Lower lobe of right lung (tissue), 2 donors: ENCODE results near the gene VWC2L. TPM values are rescaled to one million over a fixed set of nuclear protein-coding genes. Genes with fewer than 3 reads are reported as not detected.

Experiments used
- ATAC-seq, 2 donors: fragments of 200-7000 bp; cut with Tn5 transposase; one replicate each; pipeline ENCODE4 v1.9.1; 2020 to 2022; ENCODE audit warnings: mild to moderate bottlenecking in 2 of 2, moderate library complexity in 2 of 2
- DNase-seq: peaks from one replicate; pipeline ENCODE4 v3.0.0-alpha.2; 2020
- H3K27ac ChIP-seq: fragments of 200-600 bp; one replicate; pipeline ENCODE4 v1.8.0; 2022
- H3K27me3 ChIP-seq: fragments of 200-600 bp; one replicate; pipeline ENCODE4 v1.8.0; 2022; ENCODE audit warnings: low read depth
- H3K36me3 ChIP-seq: fragments of 200-600 bp; one replicate; pipeline ENCODE4 v1.8.0; 2022; ENCODE audit warnings: mild to moderate bottlenecking
- H3K4me1 ChIP-seq: fragments of 200-600 bp; one replicate; pipeline ENCODE4 v1.8.0; 2022
- H3K4me3 ChIP-seq: fragments of 200-600 bp; one replicate; pipeline ENCODE4 v1.8.0; 2022; ENCODE audit warnings: mild to moderate bottlenecking
- H3K9me3 ChIP-seq: fragments of 200-600 bp; one replicate; pipeline ENCODE4 v1.8.0; 2022
- CTCF ChIP-seq: fragments of 200-600 bp; IDR thresholded peaks from one replicate; pipeline ENCODE4 v1.8.0; 2022; ENCODE audit warnings: antibody characterized with exemption, mild to moderate bottlenecking
- intact Hi-C: fragments of 100-400 bp; cut with DNase I; formaldehyde crosslinking; loops from one replicate; pipeline ENCODE4 v1.11.0; 2022
- total RNA-seq: library from RNA; stranded (reverse); fragmentation: NEBNext Ultra II Directional; extraction: Animal tissue kit (Norgen Biotek cat#: 25700); gene quantifications from one replicate; pipeline ENCODE4 v1.2.1, GENCODE V29; 2021
- donor health status: DM: no; HTN: yes; CAD: no; lungs with severe emphysema.

VWC2L gene
- total RNA-seq, 1 donor from 2014 or later = not detected

DNA sequence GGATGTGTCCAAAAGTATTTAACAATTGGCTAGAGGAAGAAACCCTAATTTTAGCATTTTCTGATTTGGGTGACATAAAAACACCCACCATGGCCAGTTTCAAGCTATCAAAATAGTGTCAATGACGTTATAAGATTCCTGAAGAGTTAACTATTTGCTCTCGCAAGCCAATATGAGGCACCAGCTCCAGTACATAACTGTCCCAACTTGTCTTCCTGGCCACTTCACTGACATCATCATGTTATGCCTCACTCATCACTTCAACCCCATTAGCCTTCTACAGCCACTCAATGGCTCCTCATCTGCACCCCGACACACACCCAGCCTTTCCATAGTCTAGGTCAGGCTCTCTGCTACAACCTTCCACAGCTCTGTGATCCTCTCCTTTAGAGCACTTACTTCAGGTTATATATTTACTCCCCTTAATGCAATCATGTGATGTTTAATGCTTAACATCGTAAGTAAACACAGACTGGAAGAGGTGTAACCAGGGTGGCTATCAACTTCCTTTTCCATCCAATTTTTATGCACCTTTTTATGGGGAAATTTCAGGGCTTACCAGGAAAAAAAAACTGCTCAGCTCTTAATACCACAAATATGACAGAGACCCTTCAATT, 158.7 kb downstream of the VWC2L start:
- H3K4me3 ChIP-seq = no peak overlapping the region
- TF ChIP-seq CTCF = no peak
- H3K36me3 ChIP-seq = no peaks in the 10 kb centered on the region
- no peaks in the 10 kb centered on the region for H3K4me1 ChIP-seq
- no peak overlapping the region for H3K27ac ChIP-seq
- no peaks in the 10 kb centered on the region for H3K9me3 ChIP-seq
- DNase-seq (no peak), ATAC-seq (no peak)
- intact Hi-C loops = no loop called here
- H3K27me3 ChIP-seq = no peaks in the 10 kb centered on the region

DNA sequence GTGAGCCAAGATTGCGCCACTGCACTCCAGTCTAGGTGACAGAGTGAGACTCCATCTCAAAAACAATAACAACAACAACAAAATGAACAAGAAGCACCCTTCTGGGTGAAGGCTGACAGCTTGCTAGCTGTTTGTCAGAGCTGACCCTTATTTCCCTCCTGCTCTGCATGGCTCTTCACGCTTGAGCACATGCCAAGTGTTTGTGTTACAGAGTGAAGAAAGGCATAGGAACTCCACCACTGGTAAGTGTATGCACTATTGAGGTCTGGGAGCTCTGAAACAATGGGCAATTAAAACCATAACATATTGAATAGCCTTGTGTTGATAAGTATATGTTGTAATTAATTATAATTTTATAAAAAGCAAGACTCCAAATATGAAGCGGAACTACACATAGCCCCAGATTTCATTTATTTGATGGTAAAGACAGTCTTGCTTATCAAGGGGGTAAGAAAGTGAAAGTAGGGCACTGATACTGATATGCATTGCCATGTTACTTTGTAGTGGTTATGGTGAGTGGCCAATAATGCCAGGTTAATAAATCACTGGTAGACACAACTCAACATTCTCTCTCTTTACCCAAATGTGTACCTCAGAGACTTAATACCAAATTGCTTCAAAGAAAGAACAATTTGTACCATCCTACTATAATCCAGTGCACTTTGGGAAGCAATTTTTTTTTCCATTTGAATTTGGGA, 163.4 kb downstream of the VWC2L start:
- H3K27ac ChIP-seq = no peak overlapping the region
- H3K27me3 ChIP-seq = no peaks in the 10 kb centered on the region
- H3K9me3 ChIP-seq = no peaks in the 10 kb centered on the region
- TF ChIP-seq CTCF = no peak
- H3K4me3 ChIP-seq = no peak overlapping the region
- ATAC-seq (no peak), DNase-seq (no peak)
- no peaks in the 10 kb centered on the region for H3K4me1 ChIP-seq
- intact Hi-C loops = no loop called here
- H3K36me3 ChIP-seq = no peaks in the 10 kb centered on the region

- intact Hi-C loops = no loop called here
Measured at GRCh38 chr2:214575030-214575429, 164.2 kb downstream of the VWC2L start.

DNA sequence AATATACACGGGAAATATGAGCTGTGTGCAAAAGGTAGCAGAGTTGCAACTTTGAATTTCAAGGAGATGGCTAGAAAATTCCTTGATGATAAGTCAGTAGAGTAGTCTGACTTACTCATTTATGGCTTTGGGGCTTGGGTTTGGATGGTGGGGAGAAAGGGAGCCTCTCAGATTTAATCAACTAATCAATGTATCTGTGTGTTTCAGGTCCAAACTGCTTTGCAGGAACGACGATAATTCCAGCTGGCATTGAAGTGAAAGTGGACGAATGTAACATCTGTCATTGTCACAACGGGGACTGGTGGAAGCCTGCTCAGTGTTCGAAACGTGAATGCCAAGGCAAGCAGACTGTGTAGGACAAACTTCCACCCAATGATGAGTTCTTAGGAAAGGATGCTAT, 164.6 kb downstream of the VWC2L start:
- intact Hi-C loops = no loop called here
- ATAC-seq = no peak
- no peak for DNase-seq

More at GRCh38 chr2:214575030-214575429, 164.2 kb downstream of the VWC2L start:
- Histone ChIP-seq H3K36me3 (no peaks in the 10 kb centered on the region), H3K4me1 (no peaks in the 10 kb centered on the region), H3K4me3 (no peak overlapping the region), H3K27me3 (no peaks in the 10 kb centered on the region), H3K9me3 (no peaks in the 10 kb centered on the region), H3K27ac (no peak overlapping the region)
- TF ChIP-seq CTCF = no peak
- no peak for ATAC-seq
- DNase-seq = no peak

GRCh38 chr2:214577769-214578168, 166.9 kb downstream of the VWC2L start:
- no peaks in the 10 kb centered on the region for H3K36me3 ChIP-seq
- no peak for DNase-seq
- no peak for ATAC-seq
- no peak overlapping the region for H3K4me3 ChIP-seq
- intact Hi-C loops = no loop called here
- no peaks in the 10 kb centered on the region for H3K9me3 ChIP-seq
- H3K27ac ChIP-seq = no peak overlapping the region
- H3K4me1 ChIP-seq = no peaks in the 10 kb centered on the region
- no peaks in the 10 kb centered on the region for H3K27me3 ChIP-seq
- TF ChIP-seq CTCF = no peak

More for the DNA sequence above, 164.6 kb downstream of the VWC2L start:
- Histone ChIP-seq H3K4me3 (no peak overlapping the region), H3K36me3 (no peaks in the 10 kb centered on the region), H3K27ac (no peak overlapping the region), H3K27me3 (no peaks in the 10 kb centered on the region), H3K9me3 (no peaks in the 10 kb centered on the region), H3K4me1 (no peaks in the 10 kb centered on the region)
- no peak for TF ChIP-seq CTCF
